ENCODE results near the gene RGS14.

RGS14 gene

DNA sequence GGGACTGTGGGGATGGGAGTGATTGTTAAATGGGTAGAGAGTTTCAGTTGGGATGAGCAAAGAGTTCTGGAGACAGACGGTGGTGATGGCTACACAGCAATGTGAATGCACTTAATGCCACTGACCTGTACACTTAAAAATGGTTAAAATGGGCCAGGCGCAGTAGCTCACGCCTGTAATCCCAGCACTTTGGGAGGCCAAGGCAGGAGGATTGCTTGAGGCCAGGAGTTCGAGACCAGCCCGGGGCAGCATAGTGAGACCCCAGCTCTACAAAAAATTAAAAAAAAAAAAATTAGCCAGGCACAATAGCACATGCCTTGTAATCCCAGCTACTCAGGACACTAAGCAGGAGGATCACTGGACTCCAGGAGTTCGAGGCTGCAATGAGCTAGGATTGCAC lies 13.9 kb upstream of the RGS14 start:
- H2AFZ ChIP-seq (ENCODE audit: low read length): no peak overlapping the region
- H3K9me3 ChIP-seq (replicated peaks; ENCODE audit: insufficient read depth, low read length): no peaks in the 10 kb centered on the region
- H4K20me1 ChIP-seq (ENCODE audit: insufficient read depth, low read length): peaks cover 3% of the 10 kb centered on the region; the same call in 1 of the 2 replicates
- H3K36me3 ChIP-seq (replicated peaks; ENCODE audit: insufficient read depth, low read length): peaks cover 3% of the 10 kb centered on the region; the same call in 1 of the 2 replicates
- DNase-seq: no peak
- no peaks in the 10 kb centered on the region for H3K9me2 ChIP-seq (replicated peaks; ENCODE audit: insufficient read depth, low read length)
- no peak for TF ChIP-seq EZH2phosphoT487 (IDR thresholded peaks at IDR 0.05; ENCODE audit: low read length)
- TF ChIP-seq EZH2 (optimal IDR thresholded peaks at IDR 0.05; ENCODE audit: low read depth, low read length): no peak
- TF ChIP-seq, protein P1, sequence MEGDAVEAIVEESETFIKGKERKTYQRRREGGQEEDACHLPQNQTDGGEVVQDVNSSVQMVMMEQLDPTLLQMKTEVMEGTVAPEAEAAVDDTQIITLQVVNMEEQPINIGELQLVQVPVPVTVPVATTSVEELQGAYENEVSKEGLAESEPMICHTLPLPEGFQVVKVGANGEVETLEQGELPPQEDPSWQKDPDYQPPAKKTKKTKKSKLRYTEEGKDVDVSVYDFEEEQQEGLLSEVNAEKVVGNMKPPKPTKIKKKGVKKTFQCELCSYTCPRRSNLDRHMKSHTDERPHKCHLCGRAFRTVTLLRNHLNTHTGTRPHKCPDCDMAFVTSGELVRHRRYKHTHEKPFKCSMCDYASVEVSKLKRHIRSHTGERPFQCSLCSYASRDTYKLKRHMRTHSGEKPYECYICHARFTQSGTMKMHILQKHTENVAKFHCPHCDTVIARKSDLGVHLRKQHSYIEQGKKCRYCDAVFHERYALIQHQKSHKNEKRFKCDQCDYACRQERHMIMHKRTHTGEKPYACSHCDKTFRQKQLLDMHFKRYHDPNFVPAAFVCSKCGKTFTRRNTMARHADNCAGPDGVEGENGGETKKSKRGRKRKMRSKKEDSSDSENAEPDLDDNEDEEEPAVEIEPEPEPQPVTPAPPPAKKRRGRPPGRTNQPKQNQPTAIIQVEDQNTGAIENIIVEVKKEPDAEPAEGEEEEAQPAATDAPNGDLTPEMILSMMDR (IDR thresholded peaks at IDR 0.05; ENCODE audit: low read length): no peak
- no peaks in the 10 kb centered on the region for H3K4me1 ChIP-seq (ENCODE audit: low read length)
- peaks cover 88% of the 10 kb centered on the region for H3K79me2 ChIP-seq (ENCODE audit: low read length)
- no peak overlapping the region for H3K9ac ChIP-seq (ENCODE audit: low read length)
- H3K4me2 ChIP-seq (ENCODE audit: low read depth, low read length): no peak overlapping the region
- H3K27ac ChIP-seq (ENCODE audit: low read length): no peak overlapping the region
- H3K4me3 ChIP-seq (ENCODE audit: low read length): no peak overlapping the region
- H3F3A ChIP-seq (ENCODE audit: insufficient read depth, low read length): no peaks in the 10 kb centered on the region
- H3K27me3 ChIP-seq (replicated peaks; ENCODE audit: insufficient read depth, low read length): no peaks in the 10 kb centered on the region

DNA sequence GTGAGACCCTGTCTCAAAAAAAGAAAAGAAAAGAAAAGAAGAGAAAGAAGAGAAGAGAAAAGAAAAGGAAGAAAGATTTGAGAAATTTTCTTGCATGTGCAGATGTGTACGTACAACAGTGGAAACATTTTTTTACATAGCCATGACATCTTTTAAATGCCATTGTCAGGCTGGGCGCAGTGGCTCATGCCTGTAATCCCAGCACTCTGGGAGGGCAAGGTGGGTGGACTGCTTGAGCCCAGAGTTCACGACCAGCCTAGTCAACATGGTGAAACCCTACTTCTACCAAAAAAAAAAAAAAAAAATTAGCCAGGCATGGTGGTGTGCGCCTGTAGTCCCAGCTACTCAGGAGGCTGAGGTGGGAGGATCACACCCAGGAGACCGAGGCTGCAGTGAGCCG lies 12.8 kb upstream of the RGS14 start:
- no peak overlapping the region for H3K4me2 ChIP-seq (ENCODE audit: low read depth, low read length)
- H3K9me3 ChIP-seq (replicated peaks; ENCODE audit: insufficient read depth, low read length): no peaks in the 10 kb centered on the region
- no peaks in the 10 kb centered on the region for H3K27me3 ChIP-seq (replicated peaks; ENCODE audit: insufficient read depth, low read length)
- no peak overlapping the region for H3K9ac ChIP-seq (ENCODE audit: low read length)
- H3K9me2 ChIP-seq (replicated peaks; ENCODE audit: insufficient read depth, low read length): no peaks in the 10 kb centered on the region
- TF ChIP-seq, protein P1 (IDR thresholded peaks at IDR 0.05; ENCODE audit: low read length): no peak
- TF ChIP-seq EZH2phosphoT487 (IDR thresholded peaks at IDR 0.05; ENCODE audit: low read length): no peak
- TF ChIP-seq EZH2 (optimal IDR thresholded peaks at IDR 0.05; ENCODE audit: low read depth, low read length): no peak
- no peak overlapping the region for H3K27ac ChIP-seq (ENCODE audit: low read length)
- no peak overlapping the region for H3K4me3 ChIP-seq (ENCODE audit: low read length)
- no peak overlapping the region for H2AFZ ChIP-seq (ENCODE audit: low read length)
- peaks cover 11% of the 10 kb centered on the region for H3K4me1 ChIP-seq (ENCODE audit: low read length)
- H4K20me1 ChIP-seq (ENCODE audit: insufficient read depth, low read length): no peaks in the 10 kb centered on the region; the same call in 1 of the 2 replicates
- no peak for DNase-seq
- H3K36me3 ChIP-seq (replicated peaks; ENCODE audit: insufficient read depth, low read length): peaks cover 3% of the 10 kb centered on the region; the same call in 1 of the 2 replicates
- H3K79me2 ChIP-seq (ENCODE audit: low read length): peaks cover 88% of the 10 kb centered on the region
- no peaks in the 10 kb centered on the region for H3F3A ChIP-seq (ENCODE audit: insufficient read depth, low read length)

DNA sequence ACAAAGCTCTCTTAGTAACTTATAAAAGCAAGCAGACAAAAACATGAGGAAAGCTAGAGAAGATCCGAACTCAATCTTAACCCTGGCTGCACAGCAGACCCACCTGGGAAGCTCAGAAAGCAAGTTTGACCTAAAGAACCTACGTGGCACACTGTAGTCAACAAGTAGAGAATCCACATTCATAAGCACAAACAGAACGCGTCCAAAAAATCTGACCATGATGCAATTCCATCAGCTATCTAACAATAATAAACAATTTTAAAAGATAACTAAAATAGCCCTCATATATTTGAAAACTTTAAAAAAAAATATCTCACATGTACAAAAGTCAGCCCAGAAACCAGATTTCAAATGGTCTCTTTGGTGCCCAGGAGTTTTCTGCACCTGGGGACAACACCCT lies 10.9 kb upstream of the RGS14 start:
- Histone ChIP-seq H2AFZ (ENCODE audit: low read length) (no peak overlapping the region), H3K4me1 (ENCODE audit: low read length) (peaks cover 19% of the 10 kb centered on the region), H3K4me3 (ENCODE audit: low read length) (no peak overlapping the region), H3F3A (ENCODE audit: insufficient read depth, low read length) (0 out of 2 replicates have a peak, but pooled peaks cover 7% of the 10 kb centered on the region), H3K27me3 (replicated peaks; ENCODE audit: insufficient read depth, low read length) (no peaks in the 10 kb centered on the region), H3K9me3 (replicated peaks; ENCODE audit: insufficient read depth, low read length) (no peaks in the 10 kb centered on the region), H3K9ac (ENCODE audit: low read length) (no peak overlapping the region), H3K27ac (ENCODE audit: low read length) (no peak overlapping the region), H4K20me1 (ENCODE audit: insufficient read depth, low read length) (no peaks in the 10 kb centered on the region; the same call in 1 of the 2 replicates), H3K79me2 (ENCODE audit: low read length) (peaks cover 91% of the 10 kb centered on the region), H3K9me2 (replicated peaks; ENCODE audit: insufficient read depth, low read length) (no peaks in the 10 kb centered on the region), H3K36me3 (replicated peaks; ENCODE audit: insufficient read depth, low read length) (no peaks in the 10 kb centered on the region), H3K4me2 (ENCODE audit: low read depth, low read length) (no peak overlapping the region)
- no peak for DNase-seq
- TF ChIP-seq EZH2phosphoT487 (IDR thresholded peaks at IDR 0.05; ENCODE audit: low read length): no peak
- TF ChIP-seq EZH2 (optimal IDR thresholded peaks at IDR 0.05; ENCODE audit: low read depth, low read length): no peak

DNA sequence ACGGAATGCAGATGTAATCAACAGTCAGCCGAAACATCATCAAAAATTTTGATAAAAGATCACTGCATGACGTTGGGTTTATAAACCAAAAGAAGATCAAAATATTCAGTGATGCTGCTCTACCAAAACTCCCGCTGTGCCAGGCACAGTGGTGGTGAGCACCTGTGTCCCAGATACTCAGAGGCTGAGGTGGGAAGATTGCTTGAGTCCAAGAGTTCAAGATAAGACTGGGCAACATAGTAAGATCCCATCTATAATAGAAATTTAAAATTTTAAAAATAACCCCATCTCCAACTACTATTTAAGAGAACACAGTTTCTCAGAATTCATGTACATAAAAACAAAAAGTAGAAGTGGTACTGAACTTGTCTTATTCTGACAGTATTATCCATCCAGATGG lies 10.0 kb upstream of the RGS14 start:
- Histone ChIP-seq H3K27ac (ENCODE audit: low read length) (no peak overlapping the region), H3F3A (ENCODE audit: insufficient read depth, low read length) (0 out of 2 replicates have a peak, but pooled peaks cover 7% of the 10 kb centered on the region), H3K4me3 (ENCODE audit: low read length) (no peak overlapping the region), H3K36me3 (replicated peaks; ENCODE audit: insufficient read depth, low read length) (no peaks in the 10 kb centered on the region), H2AFZ (ENCODE audit: low read length) (no peak overlapping the region), H3K79me2 (ENCODE audit: low read length) (peaks cover 83% of the 10 kb centered on the region), H3K27me3 (replicated peaks; ENCODE audit: insufficient read depth, low read length) (no peaks in the 10 kb centered on the region), H3K9ac (ENCODE audit: low read length) (no peak overlapping the region), H3K9me2 (replicated peaks; ENCODE audit: insufficient read depth, low read length) (no peaks in the 10 kb centered on the region), H4K20me1 (ENCODE audit: insufficient read depth, low read length) (no peaks in the 10 kb centered on the region; the same call in 1 of the 2 replicates), H3K4me2 (ENCODE audit: low read depth, low read length) (no peak overlapping the region), H3K4me1 (ENCODE audit: low read length) (peaks cover 19% of the 10 kb centered on the region), H3K9me3 (replicated peaks; ENCODE audit: insufficient read depth, low read length) (no peaks in the 10 kb centered on the region)
- TF ChIP-seq EZH2phosphoT487 (IDR thresholded peaks at IDR 0.05; ENCODE audit: low read length): no peak
- TF ChIP-seq EZH2 (optimal IDR thresholded peaks at IDR 0.05; ENCODE audit: low read depth, low read length): no peak
- TF ChIP-seq, protein P1 (IDR thresholded peaks at IDR 0.05; ENCODE audit: low read length): no peak
- no peak for DNase-seq

Data from MM.1S (cell line).